WTC11 (cell line): Measurements from ENCODE around the gene FCRLB.

Source experiments
- CTCF ChIP-seq: fragments of 200-600 bp; IDR thresholded peaks from 2 replicates; pipeline ENCODE4 v1.8.0; 2022; ENCODE audit warnings: antibody characterized with exemption
- ZSCAN18 ChIP-seq: fragments of 250-450 bp; sonication (Bioruptor Pico); IDR thresholded peaks from 2 replicates; pipeline ENCODE4 v2.1.2; 2022; ENCODE audit warnings: mild to moderate bottlenecking, moderate library complexity

GRCh38 chr1:161771161-161771560 is 49.8 kb downstream of the FCRLB start:
- TF ChIP-seq ZSCAN18 (CRISPR knock-in tag) (no peak), CTCF (no peak)
